HepG2 (cell line): ENCODE measurements around the gene C1orf35. TPM values are rescaled to one million over a fixed set of nuclear protein-coding genes. Genes with fewer than 3 reads are reported as not detected.
A peak's percentile ranks its signal among the peaks of the same experiment; 100 is the strongest.

Experiments
- ATAC-seq: fragments of 200-7000 bp; cut with Tn5 transposase; 3 replicates; pipeline ENCODE4 v1.9.1; 2020; ENCODE audit warnings: mild to moderate bottlenecking, moderate library complexity
- BruUV-seq: library from RNA; stranded (reverse); fragments of 400-500 nt; replicated peaks from 2 replicates; lab custom pipeline; 2021; lab: Mats Ljungman, UMichigan
- CTCF ChIA-PET: fragments of 300-600 bp; formaldehyde crosslinking; extraction: SDS; loops from one replicate; lab custom pipeline; 2021; ENCODE audit warnings: low total read pairs, inconsistent platforms, low intra/inter-chr PET ratio; lab: Yijun Ruan, JAX
- POLR2A ChIA-PET: fragments of 350-600 bp; sonication (Branson Sonifier 250); formaldehyde crosslinking; loops from one replicate; lab custom pipeline; 2020; ENCODE audit warnings: antibody characterized with exemption, inconsistent platforms; lab: Yijun Ruan, JAX
- DNase-seq: peaks from one replicate; pipeline ENCODE4 v3.0.0-alpha.2; 2015; ENCODE audit warnings: low spot score
- FAIRE-seq: peaks from 3 replicates; lab custom pipeline; 2011; peaks lifted over from hg19 to GRCh38; lab: Jason Lieb, UNC
- H2AFZ ChIP-seq: one replicate; pipeline ENCODE4 v1.6.1; 2011; ENCODE audit warnings: low read length, inconsistent platforms
- H3K27ac ChIP-seq: fragments of 300-600 bp; 3 replicates; pipeline ENCODE4 v1.8.0; 2011; ENCODE audit warnings: mixed run types, mild to moderate bottlenecking, mixed read lengths, low read length, inconsistent platforms; ENCODE audit not compliant: insufficient read depth; ENCODE audit errors: extremely low read length
- H3K27me3 ChIP-seq, 2 experiments: fragments of 200-600 bp in 1 of 2; 2 replicates in 1 of 2; 3 replicates in 1 of 2; pipeline versions ENCODE4 v1.6.0 to v1.8.0; 2011; ENCODE audit warnings: low read length in 2 of 2, mild to moderate bottlenecking in 2 of 2, moderate library complexity in 2 of 2, inconsistent platforms in 1 of 2; ENCODE audit not compliant: insufficient read depth in 2 of 2, control insufficient read depth in 1 of 2
- H3K36me3 ChIP-seq, 2 experiments: fragments of 200-600 bp in 1 of 2; replicated peaks in 1 of 2; 2 replicates in 1 of 2; 3 replicates in 1 of 2; pipeline versions ENCODE4 v1.5.1 to v1.8.0; 2011; ENCODE audit warnings: low read length in 2 of 2, inconsistent platforms in 1 of 2; ENCODE audit not compliant: insufficient read depth in 2 of 2, control insufficient read depth in 1 of 2
- H3K4me1 ChIP-seq: 2 replicates; pipeline ENCODE4 v1.5.1; 2012; ENCODE audit warnings: low read length, inconsistent platforms; ENCODE audit not compliant: insufficient read depth
- H3K4me2 ChIP-seq: 2 replicates; pipeline ENCODE4 v1.6.0; 2011; ENCODE audit warnings: low read depth, low read length, inconsistent platforms
- H3K4me3 ChIP-seq, 3 experiments: fragments of 200-600 bp in 1 of 3; sonication (generic), shearing (Covaris generic) in 1 of 3; replicated peaks in 1 of 3; 2 replicates each; pipeline ENCODE4 v1.5.1; 2011 to 2016; ENCODE audit warnings: low read length in 3 of 3, inconsistent platforms in 2 of 3, low read depth in 2 of 3, mild to moderate bottlenecking in 2 of 3, control low read depth in 1 of 3, mixed read lengths in 1 of 3; ENCODE audit not compliant: insufficient read depth in 1 of 3
- H3K79me2 ChIP-seq: one replicate; pipeline ENCODE4 v1.6.1; 2011; ENCODE audit warnings: low read length, inconsistent platforms; ENCODE audit not compliant: insufficient read depth
- H3K9ac ChIP-seq: 2 replicates; pipeline ENCODE4 v1.6.0; 2011; ENCODE audit warnings: mild to moderate bottlenecking, low read depth, low read length, inconsistent platforms; ENCODE audit not compliant: insufficient read depth
- H3K9me3 ChIP-seq: 2 replicates; pipeline ENCODE4 v1.5.1; 2012; ENCODE audit warnings: mild to moderate bottlenecking, low read length
- H4K20me1 ChIP-seq: 2 replicates; pipeline ENCODE4 v1.6.0; 2011; ENCODE audit warnings: inconsistent platforms, mild to moderate bottlenecking, low read length, moderate library complexity; ENCODE audit not compliant: insufficient read depth
- AHR ChIP-seq: IDR thresholded peaks from 2 replicates; pipeline ENCODE4 v1.6.1; 2018; ENCODE audit warnings: missing genetic modification reagents, missing compliant biosample characterization
- AKAP8 ChIP-seq: sonication (generic); formaldehyde crosslinking; IDR thresholded peaks from 2 replicates; pipeline ENCODE4 v1.5.1; 2020; ENCODE audit warnings: mild to moderate bottlenecking, missing genetic modification reagents
- BCLAF1 ChIP-seq: fragments of 450-650 bp; IDR thresholded peaks from 2 replicates; pipeline ENCODE4 v1.6.1; 2017; ENCODE audit warnings: mild to moderate bottlenecking
- GLMP ChIP-seq: sonication (generic); formaldehyde crosslinking; IDR thresholded peaks from 2 replicates; pipeline ENCODE4 v1.9.0; 2021; ENCODE audit warnings: missing genetic modification reagents, mild to moderate bottlenecking, borderline replicate concordance
- JARID2 ChIP-seq: sonication (generic); formaldehyde crosslinking; IDR thresholded peaks from 2 replicates; pipeline ENCODE4 v1.8.1; 2023; ENCODE audit warnings: missing genetic modification reagents, inconsistent platforms; ENCODE audit not compliant: insufficient replicate concordance
- JUNB ChIP-seq: sonication (generic); formaldehyde crosslinking; IDR thresholded peaks from 2 replicates; pipeline ENCODE4 v1.8.0; 2022; ENCODE audit warnings: missing genetic modification reagents, mild to moderate bottlenecking, borderline replicate concordance
- NCOR1 ChIP-seq: fragments of 200-600 bp; sonication (generic); IDR thresholded peaks from 2 replicates; pipeline ENCODE4 v1.7.0; 2017; ENCODE audit warnings: antibody characterized with exemption, low read length, borderline replicate concordance
- PCBP2 ChIP-seq: fragments of 200-400 bp; formaldehyde crosslinking; optimal IDR thresholded peaks from 2 replicates; pipeline ENCODE3; 2018; ENCODE audit warnings: low read length, low read depth; ENCODE audit not compliant: poor library complexity, severe bottlenecking
- SCMH1 ChIP-seq: sonication (generic); formaldehyde crosslinking; IDR thresholded peaks from 2 replicates; pipeline ENCODE4 v1.9.0; 2021; ENCODE audit warnings: missing genetic modification reagents, mild to moderate bottlenecking, borderline replicate concordance
- SRSF1 ChIP-seq: fragments of 200-400 bp; formaldehyde crosslinking; optimal IDR thresholded peaks from 2 replicates; pipeline ENCODE3; 2017; ENCODE audit warnings: mild to moderate bottlenecking, low read depth, low read length, moderate library complexity
- TOPORS ChIP-seq: sonication (generic); formaldehyde crosslinking; IDR thresholded peaks from 2 replicates; pipeline ENCODE4 v1.8.0; 2023; ENCODE audit warnings: mild to moderate bottlenecking, missing genetic modification reagents
- ZFAT ChIP-seq: sonication (generic); formaldehyde crosslinking; conservative IDR thresholded peaks from 2 replicates; pipeline ENCODE4 v1.8.1; 2023; ENCODE audit warnings: missing genetic modification reagents, inconsistent platforms
- ZFY ChIP-seq: sonication (generic); formaldehyde crosslinking; IDR thresholded peaks from 2 replicates; pipeline ENCODE4 v1.4.0; 2020; ENCODE audit warnings: missing genetic modification reagents
- ZKSCAN5 ChIP-seq: sonication (generic); formaldehyde crosslinking; IDR thresholded peaks from 2 replicates; pipeline ENCODE4 v1.5.1; 2020; ENCODE audit warnings: mild to moderate bottlenecking, missing genetic modification reagents
- ZNF207 ChIP-seq: fragments of 450-650 bp; IDR thresholded peaks from 2 replicates; pipeline ENCODE4 v1.6.1; 2016; ENCODE audit warnings: antibody characterized with exemption, borderline replicate concordance
- ZNF776 ChIP-seq: sonication (generic); formaldehyde crosslinking; IDR thresholded peaks from 2 replicates; pipeline ENCODE4 v1.4.0; 2020; ENCODE audit warnings: mild to moderate bottlenecking, missing genetic modification reagents
- WGBS: methylation state at CpG from one replicate; pipeline ENCODE4 v1.1.6; 2017; ENCODE audit warnings: low lambda C conversion rate; 5-methylcytosine and 5-hydroxymethylcytosine counted together
- in situ Hi-C: cut with HindIII; loops from 2 replicates; pipeline ENCODE4 v1.10.0; 2017; ENCODE audit warnings: low pct_unique_long_range_greater_than_20kb; ENCODE audit not compliant: extremely low pct_ligation_motif_present
- intact Hi-C: fragments of 100-400 bp; cut with micrococcal nuclease; formaldehyde crosslinking; loops from one replicate; pipeline ENCODE4 v1.10.0; 2022; ENCODE audit not compliant: unreplicated experiment
- polyA plus RNA-seq, 8 experiments: library from polyadenylated mRNA; depleted of rRNA in 3 of 8; stranded (reverse) in 7 of 8; unstranded in 1 of 8; fragments of >200 nt; fragmentation: Illumina TruSeq in 4 of 8; extraction: Trizol in 4 of 8; gene quantifications; 2 replicates each; pipeline versions ENCODE4 v1.2.1 to v1.2.3, GENCODE V29; 2011 to 2016; ENCODE audit warnings: low read depth in 4 of 8, missing spikeins in 1 of 8, mixed read lengths in 1 of 8; ENCODE audit not compliant: insufficient read depth in 1 of 8
- total RNA-seq, 5 experiments: library from RNA; depleted of rRNA; stranded (reverse); fragments of >200 nt; fragmentation: Illumina TruSeq; extraction: Trizol; gene quantifications; 2 replicates each; pipeline ENCODE4 v1.2.3, GENCODE V29; 2016; ENCODE audit warnings: low read depth in 1 of 5
- TF ChIP-seq, protein P1 (sequence below): sonication (generic); formaldehyde crosslinking; IDR thresholded peaks from 2 replicates; pipeline ENCODE4 v1.4.0; 2020; ENCODE audit warnings: missing genetic modification reagents

Gene C1orf35
- total and polyA plus RNA-seq, 2 of the 13 experiments (the other 11 are each of a cell fraction or from before 2014, with no cell fraction given) = 8.1 to 19.3 TPM

DNA sequence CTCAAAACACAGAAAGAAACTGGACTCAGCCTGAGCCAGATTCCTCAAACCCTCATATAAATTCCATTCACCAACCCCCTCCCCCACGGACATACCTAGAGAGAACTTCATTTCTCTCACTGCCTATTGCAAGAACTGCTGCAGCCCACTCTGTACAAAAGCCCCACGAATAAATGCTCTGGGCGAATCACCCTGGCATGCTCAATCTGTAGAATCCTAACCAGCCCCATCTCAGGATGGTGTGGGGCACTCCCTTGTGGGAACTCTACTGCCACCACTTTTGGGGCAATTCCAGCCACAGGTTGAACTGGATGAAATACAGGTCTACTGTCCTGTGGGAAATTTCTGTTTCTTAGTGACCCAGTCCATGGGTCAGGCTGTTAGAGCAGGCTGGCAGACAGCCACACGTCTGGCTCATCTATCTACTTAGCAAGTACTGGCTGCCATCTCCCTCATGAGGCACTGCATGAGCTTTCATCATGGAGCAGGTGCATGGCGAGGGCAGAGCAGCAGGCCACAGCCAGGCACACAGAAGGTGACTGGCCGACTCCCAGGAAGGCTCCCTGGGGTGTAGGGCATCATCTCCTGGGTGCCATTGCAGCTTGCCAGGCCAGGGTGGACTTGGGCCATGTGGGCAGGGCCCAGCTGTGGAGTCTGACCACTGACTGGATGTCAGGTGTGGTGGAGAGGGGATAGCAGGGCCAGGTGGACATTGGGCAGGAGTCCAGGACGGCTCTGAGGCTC is 1.6 kb upstream of the C1orf35 start:
- no peak for DNase-seq
- TF ChIP-seq JUNB (no peak), ZFY (CRISPR knock-in tag) (0 out of 2 replicates have a peak, but pooled peaks have one; percentile 9), ZNF207 (no peak), AKAP8 (no peak), AHR (CRISPR knock-in tag) (no peak), BCLAF1 (no peak), GLMP (CRISPR knock-in tag) (no peak), ZKSCAN5 (no peak), PCBP2 (no peak), SRSF1 (no peak), SCMH1 (CRISPR knock-in tag) (no peak), JARID2 (CRISPR knock-in tag) (no peak), ZNF776 (CRISPR knock-in tag) (0 out of 2 replicates have a peak, but pooled peaks have one; percentile 35), TOPORS (no peak), NCOR1 (no peak), ZFAT (CRISPR knock-in tag) (no peak)
- TF ChIP-seq, protein P1, sequence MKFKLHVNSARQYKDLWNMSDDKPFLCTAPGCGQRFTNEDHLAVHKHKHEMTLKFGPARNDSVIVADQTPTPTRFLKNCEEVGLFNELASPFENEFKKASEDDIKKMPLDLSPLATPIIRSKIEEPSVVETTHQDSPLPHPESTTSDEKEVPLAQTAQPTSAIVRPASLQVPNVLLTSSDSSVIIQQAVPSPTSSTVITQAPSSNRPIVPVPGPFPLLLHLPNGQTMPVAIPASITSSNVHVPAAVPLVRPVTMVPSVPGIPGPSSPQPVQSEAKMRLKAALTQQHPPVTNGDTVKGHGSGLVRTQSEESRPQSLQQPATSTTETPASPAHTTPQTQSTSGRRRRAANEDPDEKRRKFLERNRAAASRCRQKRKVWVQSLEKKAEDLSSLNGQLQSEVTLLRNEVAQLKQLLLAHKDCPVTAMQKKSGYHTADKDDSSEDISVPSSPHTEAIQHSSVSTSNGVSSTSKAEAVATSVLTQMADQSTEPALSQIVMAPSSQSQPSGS = no peak

More for the DNA sequence above, 1.6 kb upstream of the C1orf35 start:
- Histone ChIP-seq H3K4me2 (no peak overlapping the region), H3K9me3 (no peaks in the 10 kb centered on the region), H3K4me1 (peaks cover 33% of the 10 kb centered on the region), H3K27me3 (no peaks in the 10 kb centered on the region; a peak in 1 of 5 replicates), H3K27ac (peak overlapping the region; percentile 80), H2AFZ (no peak overlapping the region), H3K36me3 (peaks cover 3 to 11% of the 10 kb centered on the region in 2 experiments; a peak in 2 of 5 replicates), H4K20me1 (peaks cover 11% of the 10 kb centered on the region; the same call in 1 of the 2 replicates), H3K9ac (no peak overlapping the region), H3K79me2 (peaks cover 32% of the 10 kb centered on the region), H3K4me3 (no peak overlapping the region)
- no TSS peak for BruUV-seq
- 86% methylated on average over 5 of the region's 7 CpGs for WGBS
- intact Hi-C loops (no loop called here), in situ Hi-C loops (no loop called here)
- ATAC-seq = no peak
- FAIRE-seq = no peak
- CTCF ChIA-PET = no interaction called here
- POLR2A ChIA-PET = no interaction called here
